Posterior vena cava (tissue), 2 donors: ENCODE data around the gene IKZF1. TPM values are rescaled to one million over a fixed set of nuclear protein-coding genes. Genes with fewer than 3 reads are reported as not detected.

Experiments used
- DNase-seq: peaks from one replicate; pipeline ENCODE4 v3.0.0-alpha.2; 2020; ENCODE audit warnings: low spot score
- intact Hi-C, 2 donors: fragments of 100-400 bp; cut with DNase I; formaldehyde crosslinking; loops; one replicate each; pipeline versions ENCODE4 v1.14.1 to v1.14.2; 2022 to 2023
- total RNA-seq, 2 donors: library from RNA; stranded (reverse); fragmentation: NEBNext Ultra II Directional; extraction: Animal tissue kit (Norgen Biotek cat#: 25700); gene quantifications; one replicate each; pipeline ENCODE4 v1.2.1, GENCODE V29; 2021
- donor health status: DM: yes; HTN: yes; CAD: no.
- donor health status: DM: yes; HTN: yes; CAD: no.

Gene IKZF1
- total RNA-seq, 2 donors from 2014 or later = 11.9 to 13.7 TPM

- intact Hi-C loops = no loop called here
- no peak for DNase-seq
Observed at GRCh38 chr7:50387351-50387750, 82.8 kb downstream of the IKZF1 start.

- intact Hi-C loops = no loop called here
- no peak for DNase-seq
Observed at GRCh38 chr7:50389961-50390360, 85.4 kb downstream of the IKZF1 start.

GRCh38 chr7:50391386-50391785, 86.9 kb downstream of the IKZF1 start:
- intact Hi-C loops = no loop called here
- DNase-seq = no peak

GRCh38 chr7:50393076-50393475, 88.6 kb downstream of the IKZF1 start:
- intact Hi-C loops = no loop called here
- no peak for DNase-seq

GRCh38 chr7:50393547-50394252, 89.2 kb downstream of the IKZF1 start:
- intact Hi-C loops = no loop called here
- DNase-seq = no peak

GRCh38 chr7:50394315-50394714, 89.8 kb downstream of the IKZF1 start:
- intact Hi-C loops = no loop called here
- no peak for DNase-seq

- intact Hi-C loops = no loop called here
Observed at GRCh38 chr7:50396856-50397255, 92.3 kb downstream of the IKZF1 start.

GRCh38 chr7:50397320-50397970, 92.9 kb downstream of the IKZF1 start:
- intact Hi-C loops = no loop called here
- no peak for DNase-seq

More at GRCh38 chr7:50396856-50397255, 92.3 kb downstream of the IKZF1 start:
- DNase-seq = no peak

- intact Hi-C loops = no loop called here
- DNase-seq = no peak
Observed at GRCh38 chr7:50397971-50398324, 93.4 kb downstream of the IKZF1 start.

GRCh38 chr7:50399206-50399605, 94.7 kb downstream of the IKZF1 start:
- no peak for DNase-seq
- intact Hi-C loops = no loop called here

- intact Hi-C loops = no loop called here
Observed at GRCh38 chr7:50399635-50400034, 95.1 kb downstream of the IKZF1 start.

GRCh38 chr7:50400114-50400513, 95.6 kb downstream of the IKZF1 start:
- DNase-seq = no peak
- intact Hi-C loops = no loop called here

More at GRCh38 chr7:50399635-50400034, 95.1 kb downstream of the IKZF1 start:
- no peak for DNase-seq

- no peak for DNase-seq
- intact Hi-C loops = no loop called here
Observed at GRCh38 chr7:50404392-50404791, 99.9 kb downstream of the IKZF1 start.

- intact Hi-C loops = no loop called here
- DNase-seq = no peak
Observed at GRCh38 chr7:50405221-50405620, 100.7 kb downstream of the IKZF1 start.

- DNase-seq = no peak
- intact Hi-C loops = no loop called here
Observed at GRCh38 chr7:50406935-50407334, 102.4 kb downstream of the IKZF1 start.

- no peak for DNase-seq
- intact Hi-C loops = no loop called here
Observed at GRCh38 chr7:50409856-50410745, 105.6 kb downstream of the IKZF1 start.

- DNase-seq = no peak
- intact Hi-C loops = no loop called here
Observed at GRCh38 chr7:50411332-50411731, 106.8 kb downstream of the IKZF1 start.

- intact Hi-C loops = no loop called here
- no peak for DNase-seq
Observed at GRCh38 chr7:50412973-50413372, 108.5 kb downstream of the IKZF1 start.

- no peak for DNase-seq
- intact Hi-C loops = no loop called here
Observed at GRCh38 chr7:50413561-50413960, 109.0 kb downstream of the IKZF1 start.

GRCh38 chr7:50415844-50416364, 111.4 kb downstream of the IKZF1 start:
- DNase-seq = no peak
- intact Hi-C loops = no loop called here
